ENCODE results near the gene GAS2. TPM values are rescaled to one million over a fixed set of nuclear protein-coding genes. Genes with fewer than 3 reads are reported as not detected.

Gene GAS2
- total RNA-seq, 1 donor from 2014 or later = 1.2 TPM

- ATAC-seq = no peak
These were observed 62.4 kb downstream of the GAS2 start for GRCh38 chr11:22728600-22729389.

- ATAC-seq = no peak
These were observed 63.9 kb downstream of the GAS2 start for GRCh38 chr11:22730319-22730718.

GRCh38 chr11:22732588-22732987 is 66.2 kb downstream of the GAS2 start:
- ATAC-seq = no peak

GRCh38 chr11:22733475-22734248 is 67.3 kb downstream of the GAS2 start:
- no peak for ATAC-seq

GRCh38 chr11:22734628-22735345 is 68.4 kb downstream of the GAS2 start:
- no peak for ATAC-seq

- no peak for ATAC-seq
These were observed 75.8 kb downstream of the GAS2 start for GRCh38 chr11:22742157-22742613.

- no peak for ATAC-seq
These were observed 83.1 kb downstream of the GAS2 start for GRCh38 chr11:22749536-22749935.

DNA sequence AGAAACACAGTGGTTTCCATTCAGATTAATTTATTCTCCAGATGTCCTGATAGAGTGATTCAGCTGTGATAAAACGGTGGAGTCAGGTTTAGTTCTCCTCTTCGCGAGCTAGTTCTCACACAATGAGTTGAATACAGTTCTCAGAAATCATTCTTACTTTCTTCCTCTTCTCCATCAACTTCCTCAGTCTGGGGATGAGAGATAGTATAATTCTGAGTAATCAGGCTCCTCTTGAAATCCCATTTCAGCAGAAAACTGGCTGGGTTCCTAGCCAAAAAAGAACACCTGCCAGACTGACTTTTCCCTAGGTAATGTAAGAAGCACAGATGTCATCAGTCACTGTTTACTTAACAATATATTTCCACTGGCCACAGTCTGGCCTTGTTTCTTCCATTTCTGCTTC is 86.5 kb downstream of the GAS2 start:
- no peak for ATAC-seq

DNA sequence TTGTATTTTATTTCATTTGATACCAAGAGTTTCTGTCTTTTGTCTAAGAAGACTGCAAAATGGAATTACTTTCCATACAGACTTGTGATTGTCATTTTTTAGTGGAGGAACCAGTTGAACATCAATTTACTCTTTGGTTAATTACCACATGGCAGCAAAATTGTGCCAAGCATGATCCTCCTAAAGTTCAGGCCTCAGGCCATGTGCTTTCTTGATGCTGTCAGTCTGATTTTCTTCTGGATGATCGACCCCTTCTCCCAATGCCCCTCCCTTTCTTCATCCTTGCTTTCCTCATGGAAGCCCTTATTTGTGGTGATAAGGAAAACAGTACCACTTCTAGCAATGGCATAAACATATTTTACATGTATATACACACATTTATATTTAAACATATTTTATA is 87.0 kb downstream of the GAS2 start:
- ATAC-seq = no peak

- ATAC-seq = no peak
These were observed 94.7 kb downstream of the GAS2 start for GRCh38 chr11:22761066-22761465.

GRCh38 chr11:22763166-22763565 is 96.8 kb downstream of the GAS2 start:
- ATAC-seq = no peak

DNA sequence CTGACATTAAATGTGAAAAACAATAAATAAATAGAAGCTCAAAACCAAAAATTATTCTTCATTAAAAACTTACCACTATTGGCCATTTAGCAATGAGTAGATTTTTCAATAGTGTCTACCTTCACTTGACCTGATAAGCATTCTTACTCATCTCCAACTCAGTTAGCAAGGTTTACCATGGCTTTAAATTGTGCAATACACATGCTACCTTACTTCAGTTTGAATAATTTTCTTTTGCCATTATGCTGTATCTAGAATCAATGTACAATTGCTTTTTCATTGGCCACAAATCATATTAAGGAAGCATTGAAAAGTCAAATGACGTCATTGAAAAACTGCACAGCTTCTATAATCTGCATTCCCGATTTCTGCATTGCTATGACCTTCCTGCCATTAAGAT is 98.3 kb downstream of the GAS2 start:
- no peak for ATAC-seq

- no peak for ATAC-seq
These were observed 101.9 kb downstream of the GAS2 start for GRCh38 chr11:22768281-22768680.

- ATAC-seq = no peak
These were observed 102.7 kb downstream of the GAS2 start for GRCh38 chr11:22769081-22769480.

- no peak for ATAC-seq
These were observed 108.3 kb downstream of the GAS2 start for GRCh38 chr11:22774716-22775115.

GRCh38 chr11:22775248-22775647 is 108.8 kb downstream of the GAS2 start:
- no peak for ATAC-seq

- no peak for ATAC-seq
These were observed 112.2 kb downstream of the GAS2 start for GRCh38 chr11:22778642-22779041.

DNA sequence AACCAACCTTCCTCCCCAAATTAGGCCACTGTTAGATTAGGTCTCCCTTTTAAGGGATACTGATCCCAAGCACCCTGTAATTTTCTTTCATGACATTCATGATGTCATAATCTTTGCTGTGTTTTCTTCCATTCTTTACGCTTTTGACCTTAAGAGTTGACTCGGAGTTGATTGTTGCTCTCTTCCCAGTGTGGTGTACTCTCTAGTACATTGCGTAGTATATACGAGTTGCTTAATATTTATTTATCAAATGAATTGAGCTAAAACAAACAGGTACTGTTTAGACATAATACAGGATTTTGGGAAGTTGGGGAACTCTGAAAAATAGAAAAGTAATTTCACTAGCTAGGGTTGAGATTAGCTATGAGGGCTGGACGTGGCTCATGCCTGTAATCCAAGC is 113.4 kb downstream of the GAS2 start:
- no peak for ATAC-seq

- no peak for ATAC-seq
These were observed 114.7 kb downstream of the GAS2 start for GRCh38 chr11:22780952-22781593.

DNA sequence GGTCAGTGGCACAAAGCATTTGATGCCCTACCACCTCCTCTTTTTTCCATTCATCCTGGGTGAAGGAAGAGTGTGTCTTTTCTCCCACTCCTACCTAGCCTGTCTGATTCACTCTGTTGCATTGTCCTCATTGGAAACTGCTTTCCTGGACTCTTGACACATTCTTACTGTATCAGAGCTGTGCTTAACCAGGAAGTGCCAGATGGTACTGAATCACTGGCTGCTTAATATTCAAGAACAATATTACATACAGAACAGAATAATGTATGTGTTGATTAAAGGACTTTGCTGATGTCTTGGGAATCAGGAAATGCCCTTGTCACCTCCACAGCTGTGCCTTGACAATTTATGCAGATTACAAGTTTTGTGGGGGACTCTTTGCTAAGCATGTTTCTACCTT is 118.8 kb downstream of the GAS2 start:
- peak; percentile 81 for ATAC-seq

- no peak for ATAC-seq
These were observed 120.1 kb downstream of the GAS2 start for GRCh38 chr11:22786475-22786874.

DNA sequence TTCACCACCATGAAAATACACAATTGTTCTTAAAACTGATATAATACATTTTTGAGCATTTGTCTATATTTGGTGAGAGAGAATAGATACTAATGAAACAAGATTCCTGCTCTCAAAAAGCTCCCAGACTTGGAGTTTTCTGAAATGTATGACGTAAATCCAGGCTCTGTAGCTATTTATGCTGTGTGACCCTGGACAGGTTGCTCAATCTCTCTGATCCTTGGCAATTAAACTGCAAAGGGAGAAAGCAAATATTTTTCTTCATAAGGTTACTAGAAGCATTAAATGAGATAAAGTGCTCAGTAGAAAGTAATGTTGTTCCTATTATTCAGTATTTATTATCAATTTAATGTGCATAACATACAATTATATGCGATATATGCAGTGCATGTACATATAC is 120.6 kb downstream of the GAS2 start:
- ATAC-seq = no peak
